CD14-positive monocyte (primary cell): ENCODE results near the gene PHACTR3. TPM values are rescaled to one million over a fixed set of nuclear protein-coding genes. Genes with fewer than 3 reads are reported as not detected.

Source experiments
- DNase-seq, 3 donors: peaks; one replicate each; pipeline ENCODE4 v3.0.0-alpha.2; 2011 to 2022
- H2AFZ ChIP-seq: 2 replicates; pipeline ENCODE4 v1.6.0; 2012; ENCODE audit warnings: mild to moderate bottlenecking, low read depth, low read length, inconsistent platforms; ENCODE audit not compliant: insufficient read depth, poor library complexity, severe bottlenecking
- H3K27ac ChIP-seq, 2 donors: 1 replicate in 1 of 2; 2 replicates in 1 of 2; pipeline ENCODE4 v1.5.1; 2012 to 2013; ENCODE audit warnings: low read length in 2 of 2, control low read depth in 1 of 2, inconsistent platforms in 1 of 2, low read depth in 1 of 2, mild to moderate bottlenecking in 1 of 2
- H3K27me3 ChIP-seq, 2 donors: one replicate each; pipeline versions ENCODE4 v1.6.0 to v1.6.1; 2011 to 2013; ENCODE audit warnings: low read length in 2 of 2; ENCODE audit not compliant: control insufficient read depth in 2 of 2, insufficient read depth in 2 of 2
- H3K36me3 ChIP-seq, 2 donors: replicated peaks in 1 of 2; 1 replicate in 1 of 2; 2 replicates in 1 of 2; pipeline versions ENCODE4 v1.5.1 to v1.6.1; 2012 to 2013; ENCODE audit warnings: low read length in 2 of 2, control low read depth in 1 of 2, inconsistent platforms in 1 of 2, mild to moderate bottlenecking in 1 of 2; ENCODE audit not compliant: insufficient read depth in 2 of 2, control insufficient read depth in 1 of 2
- H3K4me1 ChIP-seq, 2 donors: 1 replicate in 1 of 2; 2 replicates in 1 of 2; pipeline versions ENCODE4 v1.5.1 to v1.6.1; 2012 to 2013; ENCODE audit warnings: low read length in 2 of 2, control low read depth in 1 of 2, inconsistent platforms in 1 of 2, mild to moderate bottlenecking in 1 of 2, moderate library complexity in 1 of 2; ENCODE audit not compliant: insufficient read depth in 2 of 2, control insufficient read depth in 1 of 2
- H3K4me2 ChIP-seq: replicated peaks from 2 replicates; pipeline ENCODE3; 2012; ENCODE audit warnings: low read length, moderate library complexity, mild to moderate bottlenecking; ENCODE audit not compliant: poor library complexity, severe bottlenecking; ENCODE audit errors: extremely low read depth
- H3K4me3 ChIP-seq, 3 experiments: fragments of 200-600 bp in 1 of 3; sonication (generic) in 1 of 3; replicated peaks in 1 of 3; 1 replicate in 2 of 3; 2 replicates in 1 of 3; pipeline ENCODE4 v1.5.1; 2011 to 2013; ENCODE audit warnings: low read length in 3 of 3, mild to moderate bottlenecking in 3 of 3, control low read depth in 2 of 3, low read depth in 2 of 3, inconsistent platforms in 1 of 3, moderate library complexity in 1 of 3
- H3K79me2 ChIP-seq: 2 replicates; pipeline ENCODE4 v1.6.0; 2012; ENCODE audit warnings: mild to moderate bottlenecking, control low read depth, inconsistent platforms, low read length, moderate library complexity; ENCODE audit not compliant: insufficient read depth
- H3K9ac ChIP-seq: 2 replicates; pipeline ENCODE4 v1.6.0; 2017; ENCODE audit warnings: low read length, mild to moderate bottlenecking; ENCODE audit not compliant: insufficient read depth, poor library complexity, severe bottlenecking
- H3K9me3 ChIP-seq, 2 donors: replicated peaks in 1 of 2; 1 replicate in 1 of 2; 2 replicates in 1 of 2; pipeline versions ENCODE4 v1.5.1 to v1.6.1; 2012 to 2013; ENCODE audit warnings: low read length in 2 of 2, control low read depth in 1 of 2; ENCODE audit not compliant: control insufficient read depth in 1 of 2, insufficient read depth in 1 of 2
- H4K20me1 ChIP-seq: 2 replicates; pipeline ENCODE4 v1.6.0; 2012; ENCODE audit warnings: mild to moderate bottlenecking, low read length, control low read depth, moderate library complexity; ENCODE audit not compliant: insufficient read depth
- H3K27ac Mint-ChIP-seq, 7 donors: one replicate each; pipeline ENCODE4 v1.8.0; 2020; ENCODE audit warnings: mild to moderate bottlenecking in 7 of 7, mixed read lengths in 7 of 7, moderate library complexity in 6 of 7, inconsistent platforms in 2 of 7
- H3K27me3 Mint-ChIP-seq, 3 donors: one replicate each; pipeline ENCODE4 v1.8.0; 2021 to 2022; ENCODE audit warnings: low read depth in 3 of 3, mild to moderate bottlenecking in 3 of 3, mixed read lengths in 3 of 3, moderate library complexity in 3 of 3, inconsistent platforms in 1 of 3
- H3K36me3 Mint-ChIP-seq, 2 donors: one replicate each; pipeline ENCODE4 v1.8.0; 2020; ENCODE audit warnings: mixed read lengths in 2 of 2, inconsistent platforms in 1 of 2, mild to moderate bottlenecking in 1 of 2
- H3K4me1 Mint-ChIP-seq: one replicate; pipeline ENCODE4 v1.8.0; 2020; ENCODE audit warnings: mild to moderate bottlenecking, mixed read lengths
- H3K4me3 Mint-ChIP-seq, 2 donors: one replicate each; pipeline ENCODE4 v1.8.0; 2020; ENCODE audit warnings: mild to moderate bottlenecking in 2 of 2, mixed read lengths in 2 of 2, moderate library complexity in 1 of 2
- H3K9me3 Mint-ChIP-seq, 7 donors: one replicate each; pipeline ENCODE4 v1.8.0; 2020 to 2022; ENCODE audit warnings: mixed read lengths in 7 of 7, mild to moderate bottlenecking in 6 of 7, moderate library complexity in 6 of 7, inconsistent platforms in 2 of 7
- CTCF ChIP-seq: fragments of 200-600 bp; IDR thresholded peaks from one replicate; pipeline ENCODE4 v1.8.0; 2022; ENCODE audit warnings: antibody characterized with exemption, mild to moderate bottlenecking
- whole genome bisulfite sequencing: methylation state at CpG from one replicate; pipeline ENCODE4 v1.1.5; 2013; ENCODE audit warnings: missing lambda C conversion rate; ENCODE audit not compliant: insufficient coverage; 5-methylcytosine and 5-hydroxymethylcytosine counted together
- intact Hi-C, 2 donors: fragments of 100-400 bp; cut with micrococcal nuclease; formaldehyde crosslinking; loops; one replicate each; pipeline versions ENCODE4 v1.15.0 to v1.15.1; 2023
- polyA plus RNA-seq, 3 donors: library from polyadenylated mRNA; depleted of rRNA in 1 of 3; unstranded in 2 of 3; stranded (reverse) in 1 of 3; fragments of 300-500 nt in 2 of 3; fragments of >200 nt in 1 of 3; fragmentation: Illumina TruSeq in 2 of 3; gene quantifications; 1 replicate in 2 of 3; 2 replicates in 1 of 3; pipeline ENCODE4 v1.2.3, GENCODE V29; 2012 to 2021

PHACTR3 gene
- polyA plus RNA-seq, 3 donors: 0.11 to 0.17 TPM; not detected in 1

- H3K9me3 Mint-ChIP-seq: peaks cover 0 to 10% (median 0%) of the 10 kb centered on the region in 7 donors
- no peaks in the 10 kb centered on the region for H3K36me3 ChIP-seq
- no peak for TF ChIP-seq CTCF
- H3K27me3 ChIP-seq: peaks cover 36 to 85% of the 10 kb centered on the region in 2 donors
- no peak overlapping the region for H3K9ac ChIP-seq
- H4K20me1 ChIP-seq: no peaks in the 10 kb centered on the region
- no peak overlapping the region for H2AFZ ChIP-seq
- H3K36me3 Mint-ChIP-seq: no peaks in the 10 kb centered on the region
- H3K4me1 ChIP-seq: no peaks in the 10 kb centered on the region
- H3K4me3 Mint-ChIP-seq: peak overlapping the region in 1 of 2 donors; percentile 79
- no peak overlapping the region for H3K27ac Mint-ChIP-seq
- intact Hi-C loops: no loop called here
- H3K9me3 ChIP-seq: peaks cover 0 to 6% of the 10 kb centered on the region in 2 donors
- WGBS: 100% methylated on average over 1 of the region's 3 CpGs
- H3K27me3 Mint-ChIP-seq: peaks cover 80 to 88% (median 80%) of the 10 kb centered on the region in 3 donors
- no peak overlapping the region for H3K27ac ChIP-seq
- peaks cover 2% of the 10 kb centered on the region for H3K4me1 Mint-ChIP-seq
- no peak overlapping the region for H3K4me3 ChIP-seq
- H3K79me2 ChIP-seq: no peaks in the 10 kb centered on the region
- no peak for DNase-seq
- no peak overlapping the region for H3K4me2 ChIP-seq
These were observed 1.7 kb upstream of the PHACTR3 start for GRCh38 chr20:59602546-59603080.

GRCh38 chr20:59603176-59603575, 1.2 kb upstream of the PHACTR3 start:
- H3K27me3 Mint-ChIP-seq: peaks cover 79 to 89% (median 81%) of the 10 kb centered on the region in 3 donors
- no peak for DNase-seq
- 48% methylated on average over 2 of the region's 9 CpGs for WGBS

More at GRCh38 chr20:59603176-59603575, 1.2 kb upstream of the PHACTR3 start:
- Histone ChIP-seq H3K4me3 (no peak overlapping the region), H3K27ac (no peak overlapping the region), H3K36me3 (no peaks in the 10 kb centered on the region), H2AFZ (no peak overlapping the region), H4K20me1 (no peaks in the 10 kb centered on the region), H3K9me3 (peaks cover 0 to 6% of the 10 kb centered on the region in 2 donors), H3K9ac (no peak overlapping the region), H3K4me1 (no peaks in the 10 kb centered on the region), H3K79me2 (no peaks in the 10 kb centered on the region), H3K4me2 (no peak overlapping the region), H3K27me3 (peaks cover 37 to 85% of the 10 kb centered on the region in 2 donors)
- no peak for TF ChIP-seq CTCF
- intact Hi-C loops: no loop called here
- peaks cover 2% of the 10 kb centered on the region for H3K4me1 Mint-ChIP-seq
- H3K4me3 Mint-ChIP-seq: peak overlapping the region in 1 of 2 donors; percentile 79
- H3K36me3 Mint-ChIP-seq: no peaks in the 10 kb centered on the region
- H3K9me3 Mint-ChIP-seq: peaks cover 0 to 10% (median 0%) of the 10 kb centered on the region in 7 donors
- H3K27ac Mint-ChIP-seq: no peak overlapping the region
